HepG2 (cell line): ENCODE measurements around the gene CPVL. TPM values are rescaled to one million over a fixed set of nuclear protein-coding genes. Genes with fewer than 3 reads are reported as not detected.

ENCODE experiments used
- ATAC-seq: fragments of 200-7000 bp; cut with Tn5 transposase; 3 replicates; pipeline ENCODE4 v1.9.1; 2020; ENCODE audit warnings: mild to moderate bottlenecking, moderate library complexity
- BruUV-seq: library from RNA; stranded (reverse); fragments of 400-500 nt; replicated peaks from 2 replicates; lab custom pipeline; 2021; lab: Mats Ljungman, UMichigan
- CTCF ChIA-PET: fragments of 300-600 bp; formaldehyde crosslinking; extraction: SDS; loops from one replicate; lab custom pipeline; 2021; ENCODE audit warnings: low total read pairs, inconsistent platforms, low intra/inter-chr PET ratio; lab: Yijun Ruan, JAX
- POLR2A ChIA-PET: fragments of 350-600 bp; sonication (Branson Sonifier 250); formaldehyde crosslinking; loops from one replicate; lab custom pipeline; 2020; ENCODE audit warnings: antibody characterized with exemption, inconsistent platforms; lab: Yijun Ruan, JAX
- DNase-seq: peaks from one replicate; pipeline ENCODE4 v3.0.0-alpha.2; 2015; ENCODE audit warnings: low spot score
- FAIRE-seq: peaks from 3 replicates; lab custom pipeline; 2011; peaks lifted over from hg19 to GRCh38; lab: Jason Lieb, UNC
- H2AFZ ChIP-seq: one replicate; pipeline ENCODE4 v1.6.1; 2011; ENCODE audit warnings: low read length, inconsistent platforms
- H3K27ac ChIP-seq: fragments of 300-600 bp; 3 replicates; pipeline ENCODE4 v1.8.0; 2011; ENCODE audit warnings: mixed run types, mild to moderate bottlenecking, mixed read lengths, low read length, inconsistent platforms; ENCODE audit not compliant: insufficient read depth; ENCODE audit errors: extremely low read length
- H3K27me3 ChIP-seq, 2 experiments: fragments of 200-600 bp in 1 of 2; 2 replicates in 1 of 2; 3 replicates in 1 of 2; pipeline versions ENCODE4 v1.6.0 to v1.8.0; 2011; ENCODE audit warnings: low read length in 2 of 2, mild to moderate bottlenecking in 2 of 2, moderate library complexity in 2 of 2, inconsistent platforms in 1 of 2; ENCODE audit not compliant: insufficient read depth in 2 of 2, control insufficient read depth in 1 of 2
- H3K36me3 ChIP-seq, 2 experiments: fragments of 200-600 bp in 1 of 2; replicated peaks in 1 of 2; 2 replicates in 1 of 2; 3 replicates in 1 of 2; pipeline versions ENCODE4 v1.5.1 to v1.8.0; 2011; ENCODE audit warnings: low read length in 2 of 2, inconsistent platforms in 1 of 2; ENCODE audit not compliant: insufficient read depth in 2 of 2, control insufficient read depth in 1 of 2
- H3K4me1 ChIP-seq: 2 replicates; pipeline ENCODE4 v1.5.1; 2012; ENCODE audit warnings: low read length, inconsistent platforms; ENCODE audit not compliant: insufficient read depth
- H3K4me2 ChIP-seq: 2 replicates; pipeline ENCODE4 v1.6.0; 2011; ENCODE audit warnings: low read depth, low read length, inconsistent platforms
- H3K4me3 ChIP-seq, 3 experiments: fragments of 200-600 bp in 1 of 3; sonication (generic), shearing (Covaris generic) in 1 of 3; replicated peaks in 1 of 3; 2 replicates each; pipeline ENCODE4 v1.5.1; 2011 to 2016; ENCODE audit warnings: low read length in 3 of 3, inconsistent platforms in 2 of 3, low read depth in 2 of 3, mild to moderate bottlenecking in 2 of 3, control low read depth in 1 of 3, mixed read lengths in 1 of 3; ENCODE audit not compliant: insufficient read depth in 1 of 3
- H3K79me2 ChIP-seq: one replicate; pipeline ENCODE4 v1.6.1; 2011; ENCODE audit warnings: low read length, inconsistent platforms; ENCODE audit not compliant: insufficient read depth
- H3K9ac ChIP-seq: 2 replicates; pipeline ENCODE4 v1.6.0; 2011; ENCODE audit warnings: mild to moderate bottlenecking, low read depth, low read length, inconsistent platforms; ENCODE audit not compliant: insufficient read depth
- H3K9me3 ChIP-seq: 2 replicates; pipeline ENCODE4 v1.5.1; 2012; ENCODE audit warnings: mild to moderate bottlenecking, low read length
- H4K20me1 ChIP-seq: 2 replicates; pipeline ENCODE4 v1.6.0; 2011; ENCODE audit warnings: inconsistent platforms, mild to moderate bottlenecking, low read length, moderate library complexity; ENCODE audit not compliant: insufficient read depth
- BRCA1 ChIP-seq: sonication (generic); formaldehyde crosslinking; IDR thresholded peaks from 2 replicates; pipeline ENCODE4 v1.4.0; 2020; ENCODE audit warnings: missing genetic modification reagents
- CHD2 ChIP-seq: IDR thresholded peaks from 2 replicates; pipeline ENCODE4 v1.6.1; 2011; ENCODE audit warnings: low read depth, low read length, improper control_type of control experiment
- SMARCE1 ChIP-seq: fragments of 450-650 bp; IDR thresholded peaks from 2 replicates; pipeline ENCODE4 v1.6.1; 2017; ENCODE audit warnings: borderline replicate concordance
- ZBTB7B ChIP-seq: sonication (generic); formaldehyde crosslinking; IDR thresholded peaks from 2 replicates; pipeline ENCODE4 v1.4.0; 2020; ENCODE audit warnings: missing genetic modification reagents
- ZNF12 ChIP-seq: sonication (generic); formaldehyde crosslinking; IDR thresholded peaks from 2 replicates; pipeline ENCODE4 v1.5.0; 2020; ENCODE audit warnings: missing genetic modification reagents
- ZNF343 ChIP-seq: sonication (generic); formaldehyde crosslinking; IDR thresholded peaks from 2 replicates; pipeline ENCODE4 v1.4.0; 2020; ENCODE audit warnings: mild to moderate bottlenecking, missing genetic modification reagents
- ZNF580 ChIP-seq: IDR thresholded peaks from 2 replicates; pipeline ENCODE4 v1.6.1; 2016; ENCODE audit warnings: low read depth, borderline replicate concordance
- ZNF747 ChIP-seq: sonication (generic); formaldehyde crosslinking; IDR thresholded peaks from 2 replicates; pipeline ENCODE4 v1.8.1; 2023; ENCODE audit warnings: missing genetic modification reagents, mild to moderate bottlenecking, borderline replicate concordance
- WGBS: methylation state at CpG from one replicate; pipeline ENCODE4 v1.1.6; 2017; ENCODE audit warnings: low lambda C conversion rate; 5-methylcytosine and 5-hydroxymethylcytosine counted together
- in situ Hi-C: cut with HindIII; loops from 2 replicates; pipeline ENCODE4 v1.10.0; 2017; ENCODE audit warnings: low pct_unique_long_range_greater_than_20kb; ENCODE audit not compliant: extremely low pct_ligation_motif_present
- intact Hi-C: fragments of 100-400 bp; cut with micrococcal nuclease; formaldehyde crosslinking; loops from one replicate; pipeline ENCODE4 v1.10.0; 2022; ENCODE audit not compliant: unreplicated experiment
- polyA plus RNA-seq, 8 experiments: library from polyadenylated mRNA; depleted of rRNA in 3 of 8; stranded (reverse) in 7 of 8; unstranded in 1 of 8; fragments of >200 nt; fragmentation: Illumina TruSeq in 4 of 8; extraction: Trizol in 4 of 8; gene quantifications; 2 replicates each; pipeline versions ENCODE4 v1.2.1 to v1.2.3, GENCODE V29; 2011 to 2016; ENCODE audit warnings: low read depth in 4 of 8, missing spikeins in 1 of 8, mixed read lengths in 1 of 8; ENCODE audit not compliant: insufficient read depth in 1 of 8
- total RNA-seq, 5 experiments: library from RNA; depleted of rRNA; stranded (reverse); fragments of >200 nt; fragmentation: Illumina TruSeq; extraction: Trizol; gene quantifications; 2 replicates each; pipeline ENCODE4 v1.2.3, GENCODE V29; 2016; ENCODE audit warnings: low read depth in 1 of 5
- TF ChIP-seq, protein P1 (sequence below): sonication (generic); formaldehyde crosslinking; conservative IDR thresholded peaks from 2 replicates; pipeline ENCODE4 v1.8.0; 2022; ENCODE audit warnings: low read depth, missing genetic modification reagents
- TF ChIP-seq, protein P2 (sequence below): sonication (generic); formaldehyde crosslinking; IDR thresholded peaks from 2 replicates; pipeline ENCODE4 v1.8.0; 2022; ENCODE audit warnings: mild to moderate bottlenecking, missing genetic modification reagents, moderate library complexity

Gene CPVL
- total and polyA plus RNA-seq, 2 of the 13 experiments (the other 11 are each of a cell fraction or from before 2014, with no cell fraction given), result 59.2 to 294 TPM

GRCh38 chr7:29162577-29162976 lies 16.2 kb upstream of the CPVL start:
- H2AFZ ChIP-seq, result no peak overlapping the region
- H3K79me2 ChIP-seq, result no peaks in the 10 kb centered on the region
- no peaks in the 10 kb centered on the region for H3K27me3 ChIP-seq
- WGBS, result 95% methylated on average over 6 of the region's 6 CpGs
- ChIA-PET CTCF (no interaction called here), POLR2A (interaction anchor here (0.7 kb wide), 1 partner anchor 41 kb away, joined by 3 read pairs; no protein-coding TSS in a partner anchor)
- ATAC-seq (no peak), DNase-seq (no peak), FAIRE-seq (no peak)
- in situ Hi-C loops, result no loop called here
- H3K4me3 ChIP-seq, result no peak overlapping the region
- no peak overlapping the region for H3K4me2 ChIP-seq
- intact Hi-C loops, result no loop called here
- peaks cover 16% of the 10 kb centered on the region for H3K4me1 ChIP-seq
- no peaks in the 10 kb centered on the region for H4K20me1 ChIP-seq
- no peaks in the 10 kb centered on the region; a peak in 1 of 5 replicates for H3K36me3 ChIP-seq
- H3K9me3 ChIP-seq, result no peaks in the 10 kb centered on the region
- H3K9ac ChIP-seq, result no peak overlapping the region
- no peak overlapping the region for H3K27ac ChIP-seq
- no peak for TF ChIP-seq BRCA1 (CRISPR knock-in tag)
- no peak for TF ChIP-seq ZNF343 (CRISPR knock-in tag)
- no peak for TF ChIP-seq ZBTB7B
- no peak for TF ChIP-seq ZNF12
- BruUV-seq, result no TSS peak

DNA sequence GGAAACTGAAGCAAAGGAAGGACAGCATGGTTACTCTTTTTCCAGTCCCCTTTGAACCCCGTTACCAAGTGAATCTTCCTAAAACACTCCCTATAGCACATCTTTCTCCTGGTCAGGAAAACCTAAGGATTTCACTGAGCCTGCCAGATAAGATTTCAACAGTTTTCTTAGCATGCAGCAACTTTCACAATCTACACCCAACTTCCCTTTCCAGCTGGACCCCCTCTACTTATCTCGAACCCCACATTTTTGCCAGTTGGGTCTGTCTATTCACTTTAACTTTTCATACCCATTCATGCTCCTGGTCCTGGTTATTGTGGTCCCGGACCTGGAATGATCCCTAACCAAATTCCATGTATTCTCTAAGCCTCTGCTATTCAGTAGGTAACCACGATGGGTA lies 14.9 kb upstream of the CPVL start:
- ATAC-seq (no peak), DNase-seq (no peak), FAIRE-seq (no peak)
- Histone ChIP-seq H3K27me3 (no peaks in the 10 kb centered on the region), H3K4me1 (peaks cover 16% of the 10 kb centered on the region), H3K9ac (no peak overlapping the region), H3K4me2 (no peak overlapping the region), H3K4me3 (no peak overlapping the region), H3K36me3 (no peaks in the 10 kb centered on the region; a peak in 1 of 5 replicates), H3K79me2 (no peaks in the 10 kb centered on the region), H3K27ac (no peak overlapping the region), H3K9me3 (no peaks in the 10 kb centered on the region), H4K20me1 (no peaks in the 10 kb centered on the region), H2AFZ (no peak overlapping the region)
- ChIA-PET POLR2A (interaction anchor here (1.6 kb wide), 1 partner anchor 20 kb away, joined by 3 read pairs; no protein-coding TSS in a partner anchor), CTCF (no interaction called here)
- in situ Hi-C loops, result no loop called here
- 94% methylated on average over 4 of the region's 4 CpGs for WGBS
- TF ChIP-seq ZNF580 (CRISPR knock-in tag) (no peak), SMARCE1 (no peak), ZNF747 (CRISPR knock-in tag) (no peak), CHD2 (no peak)
- TF ChIP-seq, protein P1, sequence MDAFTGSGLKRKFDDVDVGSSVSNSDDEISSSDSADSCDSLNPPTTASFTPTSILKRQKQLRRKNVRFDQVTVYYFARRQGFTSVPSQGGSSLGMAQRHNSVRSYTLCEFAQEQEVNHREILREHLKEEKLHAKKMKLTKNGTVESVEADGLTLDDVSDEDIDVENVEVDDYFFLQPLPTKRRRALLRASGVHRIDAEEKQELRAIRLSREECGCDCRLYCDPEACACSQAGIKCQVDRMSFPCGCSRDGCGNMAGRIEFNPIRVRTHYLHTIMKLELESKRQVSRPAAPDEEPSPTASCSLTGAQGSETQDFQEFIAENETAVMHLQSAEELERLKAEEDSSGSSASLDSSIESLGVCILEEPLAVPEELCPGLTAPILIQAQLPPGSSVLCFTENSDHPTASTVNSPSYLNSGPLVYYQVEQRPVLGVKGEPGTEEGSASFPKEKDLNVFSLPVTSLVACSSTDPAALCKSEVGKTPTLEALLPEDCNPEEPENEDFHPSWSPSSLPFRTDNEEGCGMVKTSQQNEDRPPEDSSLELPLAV (CRISPR knock-in tag), result no peak
- TF ChIP-seq, protein P2, sequence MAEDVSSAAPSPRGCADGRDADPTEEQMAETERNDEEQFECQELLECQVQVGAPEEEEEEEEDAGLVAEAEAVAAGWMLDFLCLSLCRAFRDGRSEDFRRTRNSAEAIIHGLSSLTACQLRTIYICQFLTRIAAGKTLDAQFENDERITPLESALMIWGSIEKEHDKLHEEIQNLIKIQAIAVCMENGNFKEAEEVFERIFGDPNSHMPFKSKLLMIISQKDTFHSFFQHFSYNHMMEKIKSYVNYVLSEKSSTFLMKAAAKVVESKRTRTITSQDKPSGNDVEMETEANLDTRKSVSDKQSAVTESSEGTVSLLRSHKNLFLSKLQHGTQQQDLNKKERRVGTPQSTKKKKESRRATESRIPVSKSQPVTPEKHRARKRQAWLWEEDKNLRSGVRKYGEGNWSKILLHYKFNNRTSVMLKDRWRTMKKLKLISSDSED (CRISPR knock-in tag), result no peak
- intact Hi-C loops, result no loop called here
- BruUV-seq, result no TSS peak
